Activated CD4-positive, alpha-beta T cell treated with anti-CD3 and anti-CD28 coated beads, Interleukin-2, Interleukin-4, amounts not matched to agents 100 ng/mL and 50 ng/mL, durations not matched to agents 16 hours and 8 hours (primary cell): ENCODE results near the gene SPACDR.
A peak's percentile ranks its signal among the peaks of the same experiment; 100 is the strongest.

Experiments used
- DNase-seq: peaks from one replicate; pipeline ENCODE4 v3.0.0-alpha.2; 2020; ENCODE audit warnings: low spot score

Gene SPACDR

DNA sequence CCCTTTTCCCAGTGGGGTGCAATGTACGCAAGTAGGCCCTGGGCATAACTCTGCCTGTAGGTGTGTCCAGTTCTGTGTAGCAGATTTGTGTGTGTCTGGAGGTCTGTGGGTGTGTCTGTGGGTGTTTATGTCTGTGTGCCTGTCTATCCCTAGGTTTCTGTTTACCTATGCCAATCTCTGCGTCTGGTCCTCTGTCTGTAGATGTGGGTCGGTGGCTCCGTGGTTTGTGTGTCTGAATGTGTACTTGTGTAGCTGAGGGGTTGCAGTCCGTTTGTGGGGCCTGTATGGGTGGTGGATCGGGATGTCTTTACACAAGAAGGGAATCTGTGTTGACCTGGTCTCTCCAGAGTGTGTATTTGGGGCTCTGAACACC, 20.6 kb upstream of the SPACDR start:
- DNase-seq, result no peak

DNA sequence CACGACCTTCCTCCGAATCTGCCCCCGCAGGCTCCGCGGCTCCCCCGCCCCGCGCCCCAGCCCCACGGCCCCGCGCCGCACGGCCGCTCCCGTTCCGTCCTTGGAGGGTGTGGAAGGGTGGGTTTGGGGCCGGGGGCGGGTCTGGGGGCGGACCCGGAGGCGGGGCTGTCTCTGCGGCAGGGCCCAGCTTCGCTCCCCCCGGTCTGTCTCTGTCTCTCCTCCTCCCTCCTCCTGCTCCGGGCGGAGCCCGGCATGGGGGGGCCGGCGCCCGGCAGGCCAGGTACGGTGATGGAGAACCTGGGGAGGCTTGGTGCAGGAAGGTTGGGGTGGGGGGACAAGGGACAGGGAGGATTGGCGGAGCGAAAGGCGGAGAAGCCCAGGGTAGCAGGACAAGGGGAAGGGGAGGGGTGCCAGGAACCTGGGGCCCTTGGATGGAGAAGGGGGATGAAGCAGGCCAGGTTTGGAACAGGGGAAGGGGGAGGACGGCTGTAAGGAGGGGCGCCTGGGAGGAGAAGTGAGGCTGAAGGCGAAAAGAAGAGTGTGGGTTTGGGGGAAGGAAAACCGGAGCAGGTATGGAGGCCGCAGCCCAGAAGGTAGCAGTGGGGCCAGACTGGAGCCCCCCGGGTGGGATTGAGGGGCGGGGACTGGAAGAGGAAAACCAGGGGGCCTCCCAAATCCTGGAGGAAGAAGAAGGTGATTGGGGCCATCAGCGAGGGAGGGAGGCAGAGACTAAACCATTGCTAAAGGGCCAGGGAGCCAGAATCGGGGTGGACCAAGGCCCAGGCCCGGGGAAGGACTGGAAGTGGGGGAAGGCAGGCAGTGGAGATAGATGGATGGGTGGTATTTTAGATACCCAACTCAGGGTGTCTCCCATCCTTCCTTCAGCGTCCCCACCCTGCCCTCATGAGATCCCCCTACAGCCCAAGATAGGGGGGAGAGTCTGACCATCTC, 19.9 kb upstream of the SPACDR start, which contains the start of gene NYAP1:
TSS of gene NYAP1 (plus strand) at position 206 of the 951 bp plus-strand sequence. CDS start 1,385 bp downstream, outside the sequence.
- DNase-seq, result peak; percentile 24

DNA sequence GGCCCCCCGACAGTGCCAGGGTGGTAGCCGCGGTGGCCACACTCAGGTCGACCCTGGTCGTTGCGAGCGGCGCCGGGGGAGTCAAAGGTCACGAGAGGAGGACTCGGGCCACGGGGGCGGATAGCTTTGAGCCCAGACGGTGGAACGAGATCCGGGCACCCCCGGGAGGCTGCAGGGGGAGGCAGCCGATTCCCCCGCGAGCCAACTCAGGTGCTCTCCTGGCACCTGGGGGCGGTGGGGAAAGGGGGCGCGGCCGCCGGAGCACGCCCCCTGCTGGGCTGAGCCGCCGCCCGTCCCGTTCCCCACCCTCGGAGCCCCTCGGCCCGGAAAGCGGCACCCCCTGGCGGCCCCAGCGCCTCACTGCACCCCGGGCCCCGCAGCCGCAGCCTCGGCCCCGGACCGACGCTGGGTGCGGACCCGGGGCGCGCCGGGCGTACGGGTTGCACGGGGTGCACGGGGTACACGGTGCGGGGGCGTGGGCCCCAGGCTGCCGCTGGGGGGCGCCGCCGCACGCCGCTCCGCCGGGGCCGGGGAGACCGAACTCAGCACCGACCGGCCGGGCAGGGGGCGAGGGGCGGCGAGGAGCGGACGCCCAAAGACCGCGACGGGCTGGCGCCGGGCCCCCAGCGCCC, 19.1 kb upstream of the SPACDR start:
- peak; percentile 82 for DNase-seq

GRCh38 chr7:100482728-100483089, 18.6 kb upstream of the SPACDR start:
- DNase-seq, result no peak

- DNase-seq, result no peak
Measured at GRCh38 chr7:100481466-100481865, 17.4 kb upstream of the SPACDR start.

- peak; percentile 92 for DNase-seq
Measured at GRCh38 chr7:100478958-100479660, 15.0 kb upstream of the SPACDR start, which contains the start of gene TSC22D4. Gene TSC22D4, minus strand, starts transcription at chr7:100479214. Its CDS starts 1,176 bp downstream, at chr7:100478038.

DNA sequence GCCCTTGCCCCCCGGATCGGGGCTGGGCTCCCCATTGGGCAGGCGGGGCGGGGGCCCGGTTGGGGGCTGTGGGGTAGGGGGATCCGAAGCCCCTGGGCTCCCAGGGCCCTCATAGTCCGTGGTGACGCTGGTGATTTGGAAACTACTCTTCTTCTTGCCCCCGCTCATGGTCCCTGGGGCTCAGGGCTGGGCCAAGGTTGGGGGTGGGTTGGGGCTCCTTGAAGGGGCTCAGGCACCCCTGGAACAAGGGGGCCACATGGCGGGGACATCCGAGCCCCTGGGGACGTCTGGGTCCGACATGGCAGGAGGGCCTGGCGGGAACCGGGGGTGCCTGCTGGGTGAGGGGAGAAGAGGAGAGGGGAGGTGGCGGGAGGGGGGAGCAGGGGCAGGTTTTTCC, 13.8 kb upstream of the SPACDR start:
- DNase-seq, result no peak

- peak; percentile 33 for DNase-seq
Measured at GRCh38 chr7:100476903-100477870, 13.1 kb upstream of the SPACDR start.

- DNase-seq, result no peak
Measured at GRCh38 chr7:100476101-100476780, 12.2 kb upstream of the SPACDR start.

- DNase-seq, result no peak
Measured at GRCh38 chr7:100475549-100475948, 11.5 kb upstream of the SPACDR start.

- no peak for DNase-seq
Measured at GRCh38 chr7:100472854-100473499, 8.9 kb upstream of the SPACDR start.

DNA sequence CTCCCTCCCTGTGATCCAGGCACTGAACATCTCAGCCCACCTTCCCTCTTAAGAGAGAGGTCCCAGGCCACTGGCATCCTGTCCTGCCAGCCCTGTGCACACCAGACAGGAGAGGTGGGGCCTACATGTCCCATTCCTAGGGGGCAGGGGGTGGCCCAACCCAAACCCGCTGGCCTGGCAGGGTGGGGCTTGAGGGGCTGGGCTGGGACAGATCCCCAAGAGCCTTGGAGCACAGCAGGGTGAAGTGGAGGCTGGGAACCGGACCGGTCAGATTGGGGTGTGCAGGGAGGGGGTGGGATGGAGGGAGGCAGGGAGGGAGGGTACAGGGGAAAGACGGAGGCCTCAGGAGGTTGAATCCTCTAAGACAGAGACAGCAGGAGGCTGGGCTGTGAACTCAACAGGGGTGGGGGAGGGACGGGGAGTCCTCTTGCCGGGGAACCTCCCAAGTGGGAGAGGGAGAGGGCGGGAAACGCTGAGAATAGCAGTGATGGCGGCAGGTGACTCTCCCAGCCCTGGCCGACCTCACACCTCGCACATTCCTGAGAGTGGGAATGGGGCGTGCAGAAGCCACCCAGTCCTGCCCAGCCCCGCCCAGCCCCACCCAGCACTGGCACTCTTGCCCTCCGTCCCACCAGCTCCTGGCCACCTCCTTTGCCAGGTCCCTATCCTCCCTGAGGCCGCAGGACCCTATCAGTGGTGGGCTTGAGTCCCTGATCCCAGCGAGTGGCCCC, 8.2 kb upstream of the SPACDR start:
- no peak for DNase-seq

- no peak for DNase-seq
Measured at GRCh38 chr7:100471021-100471420, 7.0 kb upstream of the SPACDR start.

GRCh38 chr7:100469227-100470044, 5.4 kb upstream of the SPACDR start:
- DNase-seq, result peak; percentile 81

DNA sequence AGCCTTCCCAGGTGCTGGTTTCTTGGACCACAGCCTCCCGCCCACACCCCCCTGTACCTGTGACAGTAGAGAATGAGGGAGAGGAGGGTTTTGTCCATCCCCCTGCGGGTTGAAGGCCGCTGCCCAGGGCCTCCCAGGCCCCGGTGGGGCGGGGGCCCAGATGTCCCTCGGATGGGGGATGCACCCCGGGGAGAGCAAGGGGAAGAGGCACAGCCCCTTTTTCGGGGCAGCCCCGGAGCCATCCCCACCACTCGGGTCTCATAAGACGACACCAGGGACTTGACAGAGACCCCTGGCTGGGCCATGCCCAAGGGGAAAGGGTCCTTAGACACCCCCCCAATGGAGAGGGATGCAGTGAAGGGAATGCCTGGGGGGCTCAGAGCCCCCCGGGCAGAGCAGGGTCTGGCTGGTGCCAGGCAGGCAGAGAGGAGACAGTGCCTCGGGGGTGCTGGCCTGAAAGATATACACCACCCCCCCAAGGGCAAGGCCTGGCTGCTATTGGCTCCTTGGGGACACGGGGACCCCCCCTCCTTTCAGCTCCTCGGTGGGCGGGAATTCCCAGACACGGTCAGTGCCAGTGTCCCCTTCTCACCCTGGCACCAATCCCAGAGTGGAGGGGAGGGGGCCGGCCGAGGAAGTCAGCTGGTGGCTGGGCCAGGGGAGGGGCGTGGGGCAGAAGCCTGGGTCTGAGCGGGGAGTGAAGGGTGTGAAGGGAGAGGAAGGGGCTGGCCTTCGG, 3.7 kb upstream of the SPACDR start:
- DNase-seq, result no peak

GRCh38 chr7:100466653-100467605, 2.9 kb upstream of the SPACDR start:
- no peak for DNase-seq
